K562 (cell line): Measurements from ENCODE around the gene CCSER2. TPM values are rescaled to one million over a fixed set of nuclear protein-coding genes. Genes with fewer than 3 reads are reported as not detected.

Source experiments
- ATAC-seq: fragments of 200-7000 bp; cut with Tn5 transposase; 3 replicates; pipeline ENCODE4 v1.9.1; 2020; ENCODE audit warnings: moderate library complexity
- BruUV-seq: library from RNA; stranded (reverse); fragments of 400-500 nt; replicated peaks from 2 replicates; lab custom pipeline; 2021; lab: Mats Ljungman, UMichigan
- CTCF ChIA-PET: fragments of 300-600 bp; formaldehyde crosslinking; extraction: SDS; loops from one replicate; lab custom pipeline; 2021; ENCODE audit warnings: low intra/inter-chr PET ratio; lab: Yijun Ruan, JAX
- POLR2A ChIA-PET: fragments of 300-600, 350-650 bp; sonication (Branson Sonifier 250); formaldehyde crosslinking; extraction: SDS; loops from one replicate; lab custom pipeline; 2021; ENCODE audit warnings: antibody characterized with exemption, inconsistent platforms; lab: Yijun Ruan, JAX
- DNase-seq, 4 experiments: peaks; one replicate each; pipeline versions ENCODE4 v3.0.0 to v3.0.0-alpha.2; 2011 to 2018; ENCODE audit warnings: low spot score in 3 of 4, mixed read lengths in 3 of 4; ENCODE audit errors: extremely low read depth in 1 of 4
- FAIRE-seq: peaks from 2 replicates; lab custom pipeline; 2011; peaks lifted over from hg19 to GRCh38; lab: Jason Lieb, UNC
- H2AFZ ChIP-seq: 2 replicates; pipeline ENCODE4 v1.6.0; 2011; ENCODE audit warnings: low read depth, low read length, control low read depth, inconsistent platforms
- H3K27ac ChIP-seq: fragments of 200-600 bp; 3 replicates; pipeline ENCODE4 v1.8.0; 2011; ENCODE audit warnings: low read depth, mild to moderate bottlenecking, control low read depth, inconsistent platforms, low read length, moderate library complexity, mixed read lengths; ENCODE audit errors: extremely low read depth
- H3K27me3 ChIP-seq, 2 experiments: fragments of 300-600 bp in 1 of 2; 2 replicates in 1 of 2; 3 replicates in 1 of 2; pipeline versions ENCODE4 v1.6.0 to v1.8.0; 2011; ENCODE audit warnings: inconsistent platforms in 2 of 2, low read length in 2 of 2, mild to moderate bottlenecking in 1 of 2, mixed read lengths in 1 of 2, moderate library complexity in 1 of 2; ENCODE audit not compliant: control insufficient read depth in 2 of 2, insufficient read depth in 2 of 2
- H3K36me3 ChIP-seq: fragments of 300-600 bp; 3 replicates; pipeline ENCODE4 v1.8.0; 2011; ENCODE audit warnings: mild to moderate bottlenecking, low read length, inconsistent platforms; ENCODE audit not compliant: control insufficient read depth, insufficient read depth
- H3K4me1 ChIP-seq, 2 experiments: fragments of 200-600 bp in 1 of 2; replicated peaks in 1 of 2; 2 replicates in 1 of 2; 3 replicates in 1 of 2; pipeline versions ENCODE4 v1.5.1 to v1.8.0; 2011; ENCODE audit warnings: inconsistent platforms in 2 of 2, low read length in 2 of 2, mild to moderate bottlenecking in 1 of 2, mixed read lengths in 1 of 2, moderate library complexity in 1 of 2; ENCODE audit not compliant: control insufficient read depth in 2 of 2, insufficient read depth in 2 of 2
- H3K4me2 ChIP-seq: 2 replicates; pipeline ENCODE4 v1.6.1; 2011; ENCODE audit warnings: low read length, control low read depth, inconsistent platforms, mixed read lengths; ENCODE audit not compliant: insufficient read depth
- H3K4me3 ChIP-seq: fragments of 200-600 bp; sonication (generic), shearing (Covaris generic); 2 replicates; pipeline ENCODE4 v1.5.1; 2016; ENCODE audit warnings: control low read depth, inconsistent platforms
- H3K79me2 ChIP-seq: fragments of 200-600 bp; 3 replicates; pipeline ENCODE4 v1.8.0; 2011; ENCODE audit warnings: low read length, inconsistent platforms; ENCODE audit not compliant: control insufficient read depth, insufficient read depth
- H3K9ac ChIP-seq, 2 experiments: 2 replicates each; pipeline versions ENCODE4 v1.6.0 to v1.6.1; 2011; ENCODE audit warnings: low read depth in 2 of 2, low read length in 2 of 2, control low read depth in 1 of 2, inconsistent platforms in 1 of 2, mild to moderate bottlenecking in 1 of 2, mixed read lengths in 1 of 2; ENCODE audit not compliant: insufficient read depth in 1 of 2
- H3K9me1 ChIP-seq: one replicate; pipeline ENCODE4 v1.6.0; 2011; ENCODE audit warnings: inconsistent platforms, mild to moderate bottlenecking, low read length, moderate library complexity; ENCODE audit not compliant: control insufficient read depth, insufficient read depth
- H3K9me3 ChIP-seq: replicated peaks from 2 replicates; pipeline ENCODE4 v1.5.1; 2011; ENCODE audit warnings: low read depth, low read length, inconsistent platforms; ENCODE audit not compliant: control insufficient read depth, insufficient read depth
- H4K20me1 ChIP-seq: replicated peaks from 2 replicates; pipeline ENCODE4 v1.6.1; 2011; ENCODE audit warnings: low read length, inconsistent platforms, mixed read lengths; ENCODE audit not compliant: control insufficient read depth, insufficient read depth
- ARID2 ChIP-seq: fragments of 450-650 bp; IDR thresholded peaks from 2 replicates; pipeline ENCODE4 v1.6.1; 2017; ENCODE audit warnings: antibody characterized with exemption, mild to moderate bottlenecking
- BCL6 ChIP-seq: fragments of 250-450 bp; sonication (Bioruptor Pico); IDR thresholded peaks from 2 replicates; pipeline ENCODE4 v1.4.0; 2020
- C11orf30 ChIP-seq: fragments of 450-650 bp; IDR thresholded peaks from 2 replicates; pipeline ENCODE4 v1.6.1; 2016; ENCODE audit warnings: low read depth, mild to moderate bottlenecking
- FOXA3 ChIP-seq, 2 experiments: fragments of 450-650 bp in 1 of 2; sonication (generic) in 1 of 2; formaldehyde crosslinking; IDR thresholded peaks in 1 of 2; conservative IDR thresholded peaks in 1 of 2; 2 replicates each; pipeline versions ENCODE4 v1.4.0 to v1.8.0; 2020 to 2022; ENCODE audit warnings: mild to moderate bottlenecking in 2 of 2, missing genetic modification reagents in 1 of 2
- FUS ChIP-seq: fragments of 200-400 bp; formaldehyde crosslinking; optimal IDR thresholded peaks from 2 replicates; pipeline ENCODE3; 2017; ENCODE audit warnings: low read depth, low read length
- HNRNPK ChIP-seq: fragments of 200-400 bp; formaldehyde crosslinking; IDR thresholded peaks from one replicate; pipeline ENCODE4 v1.6.1; 2018; ENCODE audit warnings: mild to moderate bottlenecking, low read depth, low read length; ENCODE audit not compliant: poor library complexity, severe bottlenecking
- HNRNPL ChIP-seq: fragments of 200-400 bp; formaldehyde crosslinking; IDR thresholded peaks from 2 replicates; pipeline ENCODE4 v1.6.1; 2017; ENCODE audit warnings: low read depth, mild to moderate bottlenecking, low read length
- KDM4B ChIP-seq, 2 experiments: fragments of 450-650 bp in 1 of 2; sonication (generic) in 1 of 2; IDR thresholded peaks; 2 replicates each; pipeline ENCODE4 v1.6.1; 2016 to 2017; ENCODE audit warnings: borderline replicate concordance in 2 of 2, antibody characterized with exemption in 1 of 2, low read depth in 1 of 2, mild to moderate bottlenecking in 1 of 2
- L3MBTL2 ChIP-seq: fragments of 450-650 bp; IDR thresholded peaks from 2 replicates; pipeline ENCODE4 v1.6.1; 2016; ENCODE audit warnings: mild to moderate bottlenecking, moderate library complexity
- MEIS2 ChIP-seq: fragments of 450-650 bp; IDR thresholded peaks from 2 replicates; pipeline ENCODE4 v1.6.1; 2014; ENCODE audit warnings: mild to moderate bottlenecking; ENCODE audit not compliant: partially characterized antibody
- NFE2 ChIP-seq: IDR thresholded peaks from 2 replicates; pipeline ENCODE4 v1.6.1; 2014; ENCODE audit warnings: antibody characterized with exemption, low read depth
- PKNOX1 ChIP-seq: fragments of 450-650 bp; IDR thresholded peaks from 2 replicates; pipeline ENCODE4 v1.6.1; 2016
- PML ChIP-seq: IDR thresholded peaks from 2 replicates; pipeline ENCODE4 v1.6.1; 2012; ENCODE audit warnings: low read length, inconsistent platforms
- POLR2H ChIP-seq: IDR thresholded peaks from 2 replicates; pipeline ENCODE4 v1.6.1; 2016; ENCODE audit warnings: missing genetic modification characterization, low read depth, mild to moderate bottlenecking, control low read depth, missing compliant biosample characterization, moderate library complexity
- RFX5 ChIP-seq: IDR thresholded peaks from 2 replicates; pipeline ENCODE4 v1.6.1; 2011; ENCODE audit warnings: low read depth, mild to moderate bottlenecking, improper control_type of control experiment, low read length
- SMARCA5 ChIP-seq: fragments of 450-650 bp; IDR thresholded peaks from 2 replicates; pipeline ENCODE4 v1.6.1; 2016
- TCF7 ChIP-seq: sonication (generic); IDR thresholded peaks from 2 replicates; pipeline ENCODE4 v1.6.1; 2016; ENCODE audit warnings: antibody characterized with exemption, borderline replicate concordance
- U2AF1 ChIP-seq: fragments of 200-400 bp; formaldehyde crosslinking; optimal IDR thresholded peaks from 2 replicates; pipeline ENCODE3; 2017; ENCODE audit warnings: mild to moderate bottlenecking, low read depth, low read length, moderate library complexity
- YBX1 ChIP-seq: fragments of 450-650 bp; IDR thresholded peaks from 2 replicates; pipeline ENCODE4 v1.7.1; 2016; ENCODE audit warnings: mild to moderate bottlenecking
- ZNF184 ChIP-seq: sonication (generic); formaldehyde crosslinking; IDR thresholded peaks from 2 replicates; pipeline ENCODE4 v1.5.0; 2020; ENCODE audit warnings: missing genetic modification reagents
- WGBS: fragments of 100-300 bp; shearing (Covaris generic); methylation state at CpG from one replicate; pipeline ENCODE4 v1.1.6; 2016; ENCODE audit warnings: low coverage, mixed read lengths; ENCODE audit not compliant: insufficient coverage; ENCODE audit errors: missing lambda C conversion rate; 5-methylcytosine and 5-hydroxymethylcytosine counted together
- in situ Hi-C: fragments of 300-500 bp; cut with MboI; formaldehyde crosslinking; loops from 4 replicates; pipeline ENCODE4 v1.15.0; 2018; ENCODE audit warnings: inconsistent platforms, mixed read lengths
- intact Hi-C: fragments of 100-400 bp; cut with micrococcal nuclease; formaldehyde crosslinking; loops from 2 replicates; pipeline ENCODE4 v1.14.2; 2022
- polyA plus RNA-seq, 8 experiments: library from polyadenylated mRNA; depleted of rRNA in 4 of 8; stranded (reverse) in 5 of 8; unstranded in 3 of 8; fragments of >200 nt; fragmentation: Nextera tagmentation in 2 of 8; fragmentation: Illumina TruSeq in 1 of 8; extraction: Ambion mirVana in 2 of 8; extraction: Trizol in 1 of 8; gene quantifications; 2 replicates each; pipeline versions ENCODE4 v1.2.1 to v1.2.3, GENCODE V29; 2011 to 2014; ENCODE audit warnings: inconsistent platforms in 1 of 8, missing spikeins in 1 of 8
- total RNA-seq, 7 experiments: library from RNA; depleted of rRNA in 6 of 7; stranded (reverse); fragments of >200 nt in 6 of 7; fragmentation: Illumina TruSeq in 2 of 7; extraction: Trizol in 2 of 7; gene quantifications; 2 replicates each; pipeline versions ENCODE4 v1.2.1 to v1.2.3, GENCODE V29; 2011 to 2021; ENCODE audit warnings: low replicate concordance in 1 of 7
- TF ChIP-seq, protein P1 (sequence below), 2 experiments: IDR thresholded peaks in 1 of 2; conservative IDR thresholded peaks in 1 of 2; 2 replicates each; pipeline ENCODE4 v1.6.1; 2016; ENCODE audit warnings: low read depth in 2 of 2, mild to moderate bottlenecking in 1 of 2, missing compliant biosample characterization in 1 of 2, missing genetic modification characterization in 1 of 2, moderate library complexity in 1 of 2

Gene CCSER2
- total and polyA plus RNA-seq, 9 of the 15 experiments (the other 6 are each of a cell fraction or from before 2014, with no cell fraction given), result 2.7 to 15.1 (median 9.7) TPM

DNA sequence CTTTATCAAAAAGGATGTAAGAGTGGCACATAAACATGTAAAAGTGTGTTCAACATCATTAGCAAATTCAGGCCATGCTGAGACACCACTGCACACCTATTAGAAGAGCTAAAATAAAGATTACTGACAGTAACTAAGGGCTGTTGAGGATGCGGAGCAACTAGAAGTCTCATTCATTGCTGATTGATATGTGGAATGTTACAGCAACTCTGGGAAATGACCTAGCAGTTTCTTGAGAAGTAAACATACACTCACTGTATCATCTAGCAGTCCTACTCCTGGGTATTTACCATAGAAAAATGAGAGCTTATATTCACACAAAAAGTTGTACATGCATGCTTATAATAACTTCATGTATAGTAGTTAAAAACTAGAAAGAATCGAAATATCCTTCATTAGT lies 77.3 kb downstream of the CCSER2 start:
- no peak overlapping the region for H3K27ac ChIP-seq
- no peak overlapping the region for H3K4me3 ChIP-seq
- intact Hi-C loops, result no loop called here
- in situ Hi-C loops, result no loop called here
- peak; percentile 49; the same call in 2 of the 3 replicates for ATAC-seq
- no TSS peak for BruUV-seq
- no peak for FAIRE-seq
- no peak for DNase-seq
- H3K9me3 ChIP-seq, result no peaks in the 10 kb centered on the region
- H3K79me2 ChIP-seq, result no peaks in the 10 kb centered on the region
- WGBS, result 25% methylated on average over 2 of the region's 2 CpGs
- H3K9me1 ChIP-seq, result no peaks in the 10 kb centered on the region
- POLR2A ChIA-PET, result no interaction called here
- H2AFZ ChIP-seq, result no peak overlapping the region
- CTCF ChIA-PET, result no interaction called here
- H3K9ac ChIP-seq, result no peak overlapping the region
- no peaks in the 10 kb centered on the region for H4K20me1 ChIP-seq
- H3K4me2 ChIP-seq, result no peak overlapping the region
- H3K4me1 ChIP-seq, result no peaks in the 10 kb centered on the region
- no peaks in the 10 kb centered on the region for H3K36me3 ChIP-seq
- H3K27me3 ChIP-seq, result no peaks in the 10 kb centered on the region
- TF ChIP-seq HNRNPL, result no peak
- no peak for TF ChIP-seq BCL6 (CRISPR knock-in tag)
- TF ChIP-seq U2AF1, result no peak
- TF ChIP-seq TCF7, result no peak
- TF ChIP-seq NFE2, result peak; percentile 52; the same call in 1 of the 2 replicates
- TF ChIP-seq HNRNPK, result no peak
- TF ChIP-seq MEIS2, result peak; percentile 64
- TF ChIP-seq KDM4B (IDR thresholded peaks at IDR 0.05; ENCODE audit: borderline replicate concordance in 2 of 2, low read depth in 1 of 2), result no peak
- no peak for TF ChIP-seq ZNF184
- no peak for TF ChIP-seq FOXA3 (CRISPR knock-in tag; conservative IDR thresholded peaks at IDR 0.05 in 1 of 2, IDR thresholded peaks at IDR 0.05 in 1 of 2)
- TF ChIP-seq FUS, result no peak
- no peak for TF ChIP-seq PML
- no peak for TF ChIP-seq L3MBTL2
- TF ChIP-seq RFX5, result no peak
- peak; percentile 36 for TF ChIP-seq C11orf30
- no peak for TF ChIP-seq YBX1
- TF ChIP-seq SMARCA5, result no peak
- no peak for TF ChIP-seq ARID2
- no peak for TF ChIP-seq POLR2H
- TF ChIP-seq, protein P1, sequence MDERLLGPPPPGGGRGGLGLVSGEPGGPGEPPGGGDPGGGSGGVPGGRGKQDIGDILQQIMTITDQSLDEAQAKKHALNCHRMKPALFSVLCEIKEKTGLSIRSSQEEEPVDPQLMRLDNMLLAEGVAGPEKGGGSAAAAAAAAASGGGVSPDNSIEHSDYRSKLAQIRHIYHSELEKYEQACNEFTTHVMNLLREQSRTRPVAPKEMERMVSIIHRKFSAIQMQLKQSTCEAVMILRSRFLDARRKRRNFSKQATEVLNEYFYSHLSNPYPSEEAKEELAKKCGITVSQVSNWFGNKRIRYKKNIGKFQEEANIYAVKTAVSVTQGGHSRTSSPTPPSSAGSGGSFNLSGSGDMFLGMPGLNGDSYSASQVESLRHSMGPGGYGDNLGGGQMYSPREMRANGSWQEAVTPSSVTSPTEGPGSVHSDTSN (CRISPR knock-in tag; IDR thresholded peaks at IDR 0.05; ENCODE audit: low read depth), result no peak
- TF ChIP-seq, protein P1 (tag; conservative IDR thresholded peaks at IDR 0.05; ENCODE audit: low read depth), result peak; percentile 78
- TF ChIP-seq PKNOX1, result peak; percentile 34; the same call in 1 of the 2 replicates
